ENCODE measurements around the gene WDR31.

DNA sequence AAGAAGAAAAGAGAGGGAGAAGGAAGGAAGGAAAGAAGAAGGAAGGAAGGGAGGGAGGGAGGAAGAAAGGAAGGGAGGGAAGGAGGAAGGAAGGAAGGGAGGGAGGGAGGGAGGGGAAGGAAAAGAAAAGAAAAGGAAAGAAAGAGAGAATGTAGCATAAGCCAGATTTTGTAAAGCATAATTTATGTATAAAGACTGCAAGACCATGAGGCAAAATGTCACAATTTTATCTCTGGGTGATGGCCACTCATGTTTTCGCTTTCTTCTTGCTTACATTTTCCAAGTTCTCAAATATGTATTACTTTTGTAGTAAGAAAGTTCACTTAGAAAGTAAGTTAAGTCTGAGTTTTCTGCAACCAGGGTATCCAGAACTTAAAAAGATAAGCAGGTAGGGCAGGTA lies 33.5 kb downstream of the WDR31 start:
- TF ChIP-seq EZH2phosphoT487 (IDR thresholded peaks at IDR 0.05; ENCODE audit: insufficient read depth, low read depth) = no peak
- TF ChIP-seq EZH2 (IDR thresholded peaks at IDR 0.05; ENCODE audit: insufficient read depth, poor library complexity, severe bottlenecking) = no peak
